Fibroblast of lung (primary cell): ENCODE data around the gene IGFL1. TPM values are rescaled to one million over a fixed set of nuclear protein-coding genes. Genes with fewer than 3 reads are reported as not detected.

Source experiments
- DNase-seq, 2 donors: peaks; one replicate each; pipeline versions ENCODE4 v3.0.0 to v3.0.0-alpha.2; 2010; ENCODE audit warnings: low read depth in 2 of 2
- H2AFZ ChIP-seq: 2 replicates; pipeline ENCODE4 v1.5.1; 2012; ENCODE audit warnings: low read length, control low read depth, inconsistent platforms
- H3K27ac ChIP-seq: 2 replicates; pipeline ENCODE4 v1.5.1; 2011; ENCODE audit warnings: low read length, control low read depth; ENCODE audit not compliant: insufficient read depth
- H3K27me3 ChIP-seq: 2 replicates; pipeline ENCODE4 v1.5.1; 2011; ENCODE audit warnings: mild to moderate bottlenecking, low read length; ENCODE audit not compliant: control insufficient read depth, insufficient read depth
- H3K36me3 ChIP-seq: 2 replicates; pipeline ENCODE4 v1.5.1; 2011; ENCODE audit warnings: low read length; ENCODE audit not compliant: control insufficient read depth, insufficient read depth
- H3K4me1 ChIP-seq: 2 replicates; pipeline ENCODE4 v1.5.1; 2011; ENCODE audit warnings: low read length; ENCODE audit not compliant: control insufficient read depth, insufficient read depth; ENCODE audit errors: extremely low read depth
- H3K4me2 ChIP-seq: 2 replicates; pipeline ENCODE4 v1.5.1; 2011; ENCODE audit warnings: low read length, control low read depth; ENCODE audit not compliant: insufficient read depth; ENCODE audit errors: extremely low read depth
- H3K4me3 ChIP-seq, 4 experiments: fragments of 200-600 bp in 1 of 4; sonication (generic) in 1 of 4; replicated peaks in 1 of 4; 2 replicates each; pipeline ENCODE4 v1.5.1; 2011 to 2016; ENCODE audit warnings: low read length in 4 of 4, low read depth in 3 of 4, mild to moderate bottlenecking in 3 of 4, control low read depth in 2 of 4, inconsistent platforms in 1 of 4, mixed read lengths in 1 of 4; ENCODE audit not compliant: insufficient read depth in 1 of 4; ENCODE audit errors: control extremely low read depth in 1 of 4
- H3K79me2 ChIP-seq: 2 replicates; pipeline ENCODE4 v1.5.1; 2012; ENCODE audit warnings: mild to moderate bottlenecking, low read length, inconsistent platforms; ENCODE audit not compliant: control insufficient read depth, insufficient read depth
- H3K9ac ChIP-seq: 2 replicates; pipeline ENCODE4 v1.5.1; 2011; ENCODE audit warnings: mild to moderate bottlenecking, low read length, control low read depth; ENCODE audit not compliant: insufficient read depth
- H3K9me3 ChIP-seq: 2 replicates; pipeline ENCODE4 v1.5.1; 2012; ENCODE audit warnings: low read depth, low read length; ENCODE audit not compliant: control insufficient read depth, insufficient read depth
- H4K20me1 ChIP-seq: 2 replicates; pipeline ENCODE4 v1.5.1; 2011; ENCODE audit warnings: low read length; ENCODE audit not compliant: control insufficient read depth, insufficient read depth; ENCODE audit errors: extremely low read depth
- CTCF ChIP-seq, 2 donors: IDR thresholded peaks in 1 of 2; conservative IDR thresholded peaks in 1 of 2; 1 replicate in 1 of 2; 2 replicates in 1 of 2; pipeline ENCODE4 v1.5.1; 2011 to 2012; ENCODE audit warnings: low read length in 2 of 2, control low read depth in 1 of 2, inconsistent platforms in 1 of 2, low read depth in 1 of 2, mild to moderate bottlenecking in 1 of 2
- EZH2 ChIP-seq: IDR thresholded peaks from 2 replicates; pipeline ENCODE4 v1.5.1; 2012; ENCODE audit warnings: low read length, control low read depth, mild to moderate bottlenecking; ENCODE audit errors: missing control alignments
- polyA plus RNA-seq, 2 donors: library from polyadenylated mRNA; depleted of rRNA in 1 of 2; stranded (reverse) in 1 of 2; unstranded in 1 of 2; fragments of >200 nt; gene quantifications; 2 replicates each; pipeline ENCODE4 v1.2.1, GENCODE V29; 2011 to 2012; ENCODE audit warnings: missing spikeins in 1 of 2
- total RNA-seq: library from RNA; depleted of rRNA; stranded (reverse); fragments of >200 nt; gene quantifications from 2 replicates; pipeline ENCODE4 v1.2.1, GENCODE V29; 2014

Gene IGFL1
- total and polyA plus RNA-seq, 2 donors (not counting 1 experiment from before 2014, with no cell fraction given): not detected

DNA sequence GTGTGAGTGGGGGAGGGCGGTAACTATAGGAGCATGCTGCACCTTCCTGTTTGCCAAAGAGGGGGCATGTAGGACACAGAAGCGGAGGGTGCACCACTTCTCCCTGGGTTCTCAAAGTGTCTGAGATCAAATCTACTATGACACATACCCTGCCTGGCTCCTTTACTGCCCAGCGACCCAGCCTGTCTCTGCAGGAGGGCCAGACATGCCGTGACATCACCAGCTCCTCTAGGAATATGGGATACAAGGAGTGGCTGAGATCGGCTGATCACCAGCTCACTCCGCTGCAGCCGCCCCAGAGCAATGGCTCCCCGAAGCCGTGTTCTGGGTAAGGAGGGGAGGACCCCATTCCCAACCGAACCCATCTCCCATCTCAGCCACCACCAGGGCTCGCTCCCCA, 16.4 kb upstream of the IGFL1 start:
- Histone ChIP-seq H3K4me1 (no peaks in the 10 kb centered on the region), H3K36me3 (no peaks in the 10 kb centered on the region), H4K20me1 (no peaks in the 10 kb centered on the region), H3K27me3 (peaks cover 3% of the 10 kb centered on the region), H3K27ac (no peak overlapping the region), H2AFZ (no peak overlapping the region), H3K4me3 (no peak overlapping the region), H3K79me2 (no peaks in the 10 kb centered on the region), H3K9me3 (no peaks in the 10 kb centered on the region), H3K9ac (no peak overlapping the region), H3K4me2 (no peak overlapping the region)
- no peak for DNase-seq
- no peak for TF ChIP-seq CTCF (conservative IDR thresholded peaks at IDR 0.05 in 1 of 2, IDR thresholded peaks at IDR 0.05 in 1 of 2; ENCODE audit: low read depth in 1 of 2, low read length in 2 of 2)
- no peak for TF ChIP-seq EZH2

GRCh38 chr19:46213806-46214205, 15.7 kb upstream of the IGFL1 start:
- no peak overlapping the region for H3K27ac ChIP-seq
- H2AFZ ChIP-seq: no peak overlapping the region
- no peaks in the 10 kb centered on the region for H3K36me3 ChIP-seq
- H3K4me3 ChIP-seq: no peak overlapping the region
- no peak for DNase-seq
- no peak overlapping the region for H3K9ac ChIP-seq
- H3K9me3 ChIP-seq: no peaks in the 10 kb centered on the region
- H3K4me1 ChIP-seq: no peaks in the 10 kb centered on the region
- H3K4me2 ChIP-seq: no peak overlapping the region
- H3K79me2 ChIP-seq: no peaks in the 10 kb centered on the region
- H4K20me1 ChIP-seq: no peaks in the 10 kb centered on the region
- H3K27me3 ChIP-seq: peaks cover 3% of the 10 kb centered on the region
- TF ChIP-seq CTCF (conservative IDR thresholded peaks at IDR 0.05 in 1 of 2, IDR thresholded peaks at IDR 0.05 in 1 of 2; ENCODE audit: low read depth in 1 of 2, low read length in 2 of 2) (no peak), EZH2 (no peak)

- no peak overlapping the region for H3K4me2 ChIP-seq
- TF ChIP-seq EZH2 (no peak), CTCF (conservative IDR thresholded peaks at IDR 0.05 in 1 of 2, IDR thresholded peaks at IDR 0.05 in 1 of 2; ENCODE audit: low read depth in 1 of 2, low read length in 2 of 2) (no peak)
- H3K36me3 ChIP-seq: no peaks in the 10 kb centered on the region
- no peaks in the 10 kb centered on the region for H3K4me1 ChIP-seq
- no peaks in the 10 kb centered on the region for H4K20me1 ChIP-seq
- no peaks in the 10 kb centered on the region for H3K79me2 ChIP-seq
- H3K4me3 ChIP-seq: no peak overlapping the region
- H3K27me3 ChIP-seq: no peaks in the 10 kb centered on the region
- no peak overlapping the region for H3K9ac ChIP-seq
- DNase-seq: no peak
- no peaks in the 10 kb centered on the region for H3K9me3 ChIP-seq
- no peak overlapping the region for H2AFZ ChIP-seq
- H3K27ac ChIP-seq: no peak overlapping the region
These were observed 12.9 kb upstream of the IGFL1 start for GRCh38 chr19:46216612-46217011.
